ENCODE data around the gene PDK1.
"Not testable (repeated sequence)": the region's sequence is repeated elsewhere in the genome, so short reads cannot be mapped to it uniquely, and the experiment has no call there.

- not testable (repeated sequence) for TF ChIP-seq CTCF (conservative IDR thresholded peaks at IDR 0.05; ENCODE audit: low read depth, low read length); EZH2 (IDR thresholded peaks at IDR 0.05; ENCODE audit: borderline replicate concordance, low read depth, low read length, poor library complexity, severe bottlenecking)
Measured at GRCh38 chr2:172592190-172592589, 36.3 kb downstream of the PDK1 start.

Measured in A673 (cell line).